ENCODE results near the gene CLCN6. TPM values are rescaled to one million over a fixed set of nuclear protein-coding genes. Genes with fewer than 3 reads are reported as not detected.

The CLCN6 gene
- total RNA-seq, 2 donors from 2014 or later, result 7.0 to 23.7 TPM

DNA sequence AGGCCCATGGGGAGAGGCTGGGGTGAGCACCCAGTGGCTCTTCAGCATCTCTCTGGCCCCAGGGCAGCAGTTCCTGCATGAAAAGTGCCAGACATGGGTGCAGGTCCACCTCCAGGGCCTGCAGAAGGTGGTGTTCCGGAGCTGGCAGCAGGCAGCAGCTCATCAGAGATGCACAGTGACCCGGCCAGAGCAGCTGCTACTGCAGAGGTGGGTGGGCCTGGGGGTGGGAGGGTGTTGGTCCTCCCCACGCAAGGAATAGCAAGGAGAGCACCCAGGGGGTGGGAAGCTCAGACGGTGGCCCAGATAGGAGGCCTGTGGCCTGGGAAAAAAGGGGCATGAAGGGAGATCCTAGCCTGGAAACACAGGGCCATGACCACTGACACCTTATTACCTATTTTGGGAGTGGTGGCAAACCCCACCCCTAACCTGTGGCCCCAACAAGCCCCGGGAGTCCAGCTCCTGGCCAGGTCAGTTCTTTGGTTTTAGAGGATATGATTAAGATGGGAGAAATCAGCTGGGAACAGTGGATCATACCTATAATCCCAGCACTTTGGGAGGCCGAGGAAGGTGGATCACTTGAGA lies 23.8 kb upstream of the CLCN6 start:
- Histone ChIP-seq H3K9me3 (no peaks in the 10 kb centered on the region), H3K27me3 (no peaks in the 10 kb centered on the region), H3K4me1 (peaks cover 18% of the 10 kb centered on the region), H3K36me3 (replicated peaks in 1 of 2; ENCODE audit: insufficient read depth in 1 of 2, low read depth in 2 of 2) (no peaks in the 10 kb centered on the region), H3K27ac (no peak overlapping the region), H3K4me3 (no peak overlapping the region)
- ATAC-seq (no peak), DNase-seq (no peak)
- WGBS, 2 donors, result 76 to 92% methylated on average over 3 to 4 of the region's 6 CpGs
- intact Hi-C loops (cut with DNase I), result no loop called here
- TF ChIP-seq, protein P1, sequence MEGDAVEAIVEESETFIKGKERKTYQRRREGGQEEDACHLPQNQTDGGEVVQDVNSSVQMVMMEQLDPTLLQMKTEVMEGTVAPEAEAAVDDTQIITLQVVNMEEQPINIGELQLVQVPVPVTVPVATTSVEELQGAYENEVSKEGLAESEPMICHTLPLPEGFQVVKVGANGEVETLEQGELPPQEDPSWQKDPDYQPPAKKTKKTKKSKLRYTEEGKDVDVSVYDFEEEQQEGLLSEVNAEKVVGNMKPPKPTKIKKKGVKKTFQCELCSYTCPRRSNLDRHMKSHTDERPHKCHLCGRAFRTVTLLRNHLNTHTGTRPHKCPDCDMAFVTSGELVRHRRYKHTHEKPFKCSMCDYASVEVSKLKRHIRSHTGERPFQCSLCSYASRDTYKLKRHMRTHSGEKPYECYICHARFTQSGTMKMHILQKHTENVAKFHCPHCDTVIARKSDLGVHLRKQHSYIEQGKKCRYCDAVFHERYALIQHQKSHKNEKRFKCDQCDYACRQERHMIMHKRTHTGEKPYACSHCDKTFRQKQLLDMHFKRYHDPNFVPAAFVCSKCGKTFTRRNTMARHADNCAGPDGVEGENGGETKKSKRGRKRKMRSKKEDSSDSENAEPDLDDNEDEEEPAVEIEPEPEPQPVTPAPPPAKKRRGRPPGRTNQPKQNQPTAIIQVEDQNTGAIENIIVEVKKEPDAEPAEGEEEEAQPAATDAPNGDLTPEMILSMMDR (IDR thresholded peaks at IDR 0.05), result no peak
- TF ChIP-seq POLR2A (IDR thresholded peaks at IDR 0.05), result no peak

DNA sequence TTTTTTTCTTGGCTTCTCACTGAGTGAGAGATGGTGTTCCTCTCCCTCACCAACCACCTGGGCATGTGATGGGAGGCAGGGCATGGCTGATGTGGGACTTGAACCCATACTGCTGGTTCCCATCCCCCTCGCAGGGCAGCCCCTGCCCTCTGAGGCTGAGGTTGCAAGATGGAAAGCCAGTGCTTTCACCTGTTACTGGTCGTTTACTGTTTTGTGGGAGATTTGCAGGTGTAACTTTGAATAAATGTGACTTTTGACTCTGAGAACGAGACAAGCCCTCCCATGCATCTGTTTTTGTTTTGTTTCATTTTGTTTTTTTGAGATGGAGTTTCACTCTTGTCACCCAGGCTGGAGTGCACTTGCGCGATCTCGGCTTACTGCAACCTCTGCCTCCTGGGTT lies 22.4 kb upstream of the CLCN6 start:
- intact Hi-C loops (cut with DNase I), result no loop called here
- no peak for TF ChIP-seq POLR2A (IDR thresholded peaks at IDR 0.05)
- TF ChIP-seq, protein P1 (IDR thresholded peaks at IDR 0.05), result no peak
- H3K27ac ChIP-seq, result no peak overlapping the region
- ATAC-seq (no peak), DNase-seq (no peak)
- H3K27me3 ChIP-seq, result no peaks in the 10 kb centered on the region
- no peak overlapping the region for H3K4me3 ChIP-seq
- H3K9me3 ChIP-seq, result no peaks in the 10 kb centered on the region
- WGBS, 2 donors, result 79 to 85% methylated on average over 6 of the region's 6 CpGs
- peaks cover 30% of the 10 kb centered on the region for H3K4me1 ChIP-seq
- H3K36me3 ChIP-seq (replicated peaks in 1 of 2; ENCODE audit: insufficient read depth in 1 of 2, low read depth in 2 of 2), result no peaks in the 10 kb centered on the region

DNA sequence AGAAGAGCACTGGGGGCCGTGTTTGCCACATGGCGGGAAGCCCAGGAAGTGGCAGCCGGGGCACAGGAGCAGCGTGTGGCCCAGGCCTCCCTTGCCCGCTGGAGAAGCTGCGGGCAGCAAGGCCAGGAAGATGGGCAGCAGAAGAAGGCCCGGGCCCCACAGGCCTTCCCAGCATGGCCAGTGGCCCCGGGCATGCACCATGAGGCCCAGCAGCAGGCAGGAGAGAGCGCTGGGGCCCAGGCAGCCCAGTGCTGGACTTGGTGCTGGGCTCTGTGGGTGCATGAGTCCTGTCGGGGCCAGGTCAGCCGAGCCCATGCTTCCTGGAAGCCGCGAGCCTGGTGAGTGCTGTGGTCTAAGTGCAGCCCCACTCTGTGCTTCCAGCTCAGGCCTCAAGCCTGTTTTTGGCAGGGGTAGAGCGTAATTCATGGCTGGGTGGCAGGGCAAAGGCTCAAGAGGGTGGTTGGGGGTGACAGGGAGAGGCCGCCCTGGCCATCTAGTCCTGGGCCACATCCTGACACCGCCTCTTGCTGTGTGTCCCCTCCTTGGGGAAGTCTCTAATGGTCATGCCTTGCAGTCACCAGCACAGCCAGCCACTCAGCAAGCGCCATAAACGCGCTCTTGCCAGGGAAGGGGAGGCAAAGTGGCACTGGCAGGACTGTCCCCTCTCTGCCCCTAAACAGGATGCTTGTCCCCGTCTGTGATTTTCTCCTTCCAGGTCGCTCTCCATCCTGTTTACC lies 21.6 kb upstream of the CLCN6 start:
- no peak overlapping the region for H3K4me3 ChIP-seq
- TF ChIP-seq POLR2A (IDR thresholded peaks at IDR 0.05), result no peak
- TF ChIP-seq, protein P1 (IDR thresholded peaks at IDR 0.05), result no peak
- WGBS, 2 donors, result 75 to 90% methylated on average over 6 to 21 of the region's 21 CpGs
- peaks cover 35% of the 10 kb centered on the region for H3K4me1 ChIP-seq
- no peak for DNase-seq
- H3K36me3 ChIP-seq (replicated peaks in 1 of 2; ENCODE audit: insufficient read depth in 1 of 2, low read depth in 2 of 2), result no peaks in the 10 kb centered on the region
- no peaks in the 10 kb centered on the region for H3K9me3 ChIP-seq
- H3K27ac ChIP-seq, result peak overlapping the region in 1 of 4 donors; percentile 10
- no peak for ATAC-seq
- intact Hi-C loops (cut with DNase I), result no loop called here
- no peaks in the 10 kb centered on the region for H3K27me3 ChIP-seq

DNA sequence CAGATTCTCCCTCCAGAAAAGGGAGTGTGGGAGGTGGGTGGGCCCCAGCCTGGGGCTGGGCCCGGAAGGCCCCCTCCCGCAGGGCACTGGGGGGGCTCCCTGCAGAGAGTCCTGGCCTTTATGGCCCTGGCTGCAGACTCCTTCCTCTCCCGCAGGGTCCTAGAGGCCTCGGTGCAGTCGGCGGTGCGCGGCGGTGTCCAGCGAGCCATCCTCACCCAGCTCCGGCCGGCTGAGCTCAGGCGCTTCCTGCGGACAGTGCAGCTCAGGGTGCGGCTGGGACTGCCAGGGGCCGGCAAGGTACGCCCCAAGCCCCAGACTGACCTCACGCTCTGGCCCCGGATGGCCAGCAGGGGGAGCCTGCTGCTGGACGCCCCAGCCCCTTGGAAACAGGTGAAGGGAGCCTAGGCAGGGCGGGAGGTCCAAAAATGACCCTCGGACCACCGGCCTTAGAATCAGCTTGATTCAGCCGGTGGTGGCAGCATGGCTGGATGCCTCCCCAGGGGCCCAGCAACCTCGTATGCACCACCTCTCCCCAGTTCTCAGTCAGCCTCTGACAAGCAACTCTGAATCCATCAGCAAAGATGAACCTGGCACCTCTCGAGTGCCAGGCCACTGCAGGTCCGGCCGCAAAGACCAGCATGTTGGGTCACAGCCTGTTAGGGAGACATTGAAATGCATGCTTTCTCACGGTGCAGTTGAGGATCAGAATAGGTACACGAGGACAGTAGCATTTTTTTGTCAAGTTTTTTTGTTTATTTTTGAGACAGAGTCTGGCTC lies 20.8 kb upstream of the CLCN6 start:
- ATAC-seq, result peak; percentile 68
- Histone ChIP-seq H3K9me3 (no peaks in the 10 kb centered on the region), H3K27ac (peak overlapping the region in 1 of 4 donors; percentile 10), H3K36me3 (replicated peaks in 1 of 2; ENCODE audit: insufficient read depth in 1 of 2, low read depth in 2 of 2) (no peaks in the 10 kb centered on the region), H3K27me3 (no peaks in the 10 kb centered on the region), H3K4me3 (no peak overlapping the region), H3K4me1 (peaks cover 42% of the 10 kb centered on the region)
- TF ChIP-seq, protein P1 (IDR thresholded peaks at IDR 0.05), result peak; percentile 68 to 88 (median 74)
- TF ChIP-seq POLR2A (IDR thresholded peaks at IDR 0.05), result no peak
- intact Hi-C loops (cut with DNase I), result no loop called here
- WGBS, 2 donors, result 7 to 8% methylated on average over 13 to 23 of the region's 30 CpGs
- DNase-seq, result peak; percentile 68 to 78 (median 71)

Measured in body of pancreas (tissue), 4 donors.